GM19455 (cell line): ENCODE data around the gene TXNDC17.
"Not testable (repeated sequence)": the region's sequence is repeated elsewhere in the genome, so short reads cannot be mapped to it uniquely, and the experiment has no call there.

ENCODE experiments used
- ATAC-seq: cut with Tn5 transposase; IDR thresholded peaks from one replicate; pipeline ENCODE4 v1.9.1; 2021; ENCODE audit not compliant: unreplicated experiment

The TXNDC17 gene

GRCh38 chr17:6682339-6682738, 41.5 kb downstream of the TXNDC17 start:
- ATAC-seq = no peak

GRCh38 chr17:6683081-6683684, 42.3 kb downstream of the TXNDC17 start:
- ATAC-seq = no peak

- no peak for ATAC-seq
Observed at GRCh38 chr17:6683730-6684459, 43.0 kb downstream of the TXNDC17 start.

- ATAC-seq = no peak
Observed at GRCh38 chr17:6684460-6684783, 43.6 kb downstream of the TXNDC17 start.

- no peak for ATAC-seq
Observed at GRCh38 chr17:6684881-6685767, 44.3 kb downstream of the TXNDC17 start.

- no peak for ATAC-seq
Observed at GRCh38 chr17:6686026-6686425, 45.2 kb downstream of the TXNDC17 start.

GRCh38 chr17:6688944-6689343, 48.1 kb downstream of the TXNDC17 start:
- ATAC-seq = no peak

GRCh38 chr17:6690641-6691040, 49.8 kb downstream of the TXNDC17 start:
- no peak for ATAC-seq

- no peak for ATAC-seq
Observed at GRCh38 chr17:6691546-6691945, 50.7 kb downstream of the TXNDC17 start.

- not testable (repeated sequence) for ATAC-seq
Observed at GRCh38 chr17:6691958-6692357, 51.1 kb downstream of the TXNDC17 start.
